C4-2B (cell line): Measurements from ENCODE around the gene TSPAN4.

Experiments used
- H3K27ac ChIP-seq: fragments of 450-650 bp; 2 replicates; pipeline ENCODE4 v1.5.1; 2017
- CTCF ChIP-seq: fragments of 450-650 bp; conservative IDR thresholded peaks from 2 replicates; pipeline ENCODE4 v1.5.1; 2017; ENCODE audit warnings: mild to moderate bottlenecking
- ZFX ChIP-seq: fragments of 450-650 bp; IDR thresholded peaks from 2 replicates; pipeline ENCODE4 v1.6.1; 2017

Gene TSPAN4

DNA sequence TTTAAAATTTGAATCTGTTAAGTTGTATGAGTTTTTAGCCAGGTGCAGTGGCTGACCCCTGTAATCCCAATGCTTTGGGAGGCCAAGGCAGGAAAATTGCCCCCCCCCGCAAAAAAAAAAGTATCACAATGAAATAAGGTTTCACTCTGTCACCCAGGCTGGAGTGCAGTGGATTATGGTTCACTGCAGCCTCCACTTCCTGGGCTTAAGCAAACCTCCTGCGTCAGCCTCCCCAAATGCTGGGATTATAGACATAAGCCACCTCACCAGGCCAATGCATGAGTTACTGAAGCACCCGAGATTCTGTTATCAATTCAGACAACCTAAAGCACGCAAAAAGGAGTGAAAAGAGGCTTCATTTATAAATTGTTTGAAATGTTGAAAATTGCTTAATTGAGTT is 70.4 kb downstream of the TSPAN4 start:
- TF ChIP-seq CTCF (no peak), ZFX (no peak)
- H3K27ac ChIP-seq, result no peak overlapping the region

DNA sequence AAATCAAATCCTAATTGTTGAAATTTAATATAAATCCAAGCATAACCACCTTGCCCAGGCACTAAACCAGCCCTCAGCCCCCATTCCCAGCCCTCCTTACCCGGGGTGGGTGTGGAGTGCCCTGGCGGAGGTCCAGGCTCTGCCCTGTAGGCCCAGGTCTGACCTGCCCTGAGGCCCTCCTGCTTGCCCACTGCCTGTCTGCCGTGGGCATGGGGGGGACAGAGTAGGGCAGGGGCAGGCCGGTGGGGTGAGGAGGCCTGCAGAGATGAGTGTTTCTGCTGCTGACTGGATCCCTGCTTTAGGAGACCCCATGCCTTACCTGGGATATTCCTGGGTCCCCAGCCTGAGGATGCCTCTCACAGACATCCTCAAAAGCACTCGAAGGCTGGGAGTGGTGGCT is 71.6 kb downstream of the TSPAN4 start:
- TF ChIP-seq ZFX, result no peak
- TF ChIP-seq CTCF, result no peak
- no peak overlapping the region for H3K27ac ChIP-seq

DNA sequence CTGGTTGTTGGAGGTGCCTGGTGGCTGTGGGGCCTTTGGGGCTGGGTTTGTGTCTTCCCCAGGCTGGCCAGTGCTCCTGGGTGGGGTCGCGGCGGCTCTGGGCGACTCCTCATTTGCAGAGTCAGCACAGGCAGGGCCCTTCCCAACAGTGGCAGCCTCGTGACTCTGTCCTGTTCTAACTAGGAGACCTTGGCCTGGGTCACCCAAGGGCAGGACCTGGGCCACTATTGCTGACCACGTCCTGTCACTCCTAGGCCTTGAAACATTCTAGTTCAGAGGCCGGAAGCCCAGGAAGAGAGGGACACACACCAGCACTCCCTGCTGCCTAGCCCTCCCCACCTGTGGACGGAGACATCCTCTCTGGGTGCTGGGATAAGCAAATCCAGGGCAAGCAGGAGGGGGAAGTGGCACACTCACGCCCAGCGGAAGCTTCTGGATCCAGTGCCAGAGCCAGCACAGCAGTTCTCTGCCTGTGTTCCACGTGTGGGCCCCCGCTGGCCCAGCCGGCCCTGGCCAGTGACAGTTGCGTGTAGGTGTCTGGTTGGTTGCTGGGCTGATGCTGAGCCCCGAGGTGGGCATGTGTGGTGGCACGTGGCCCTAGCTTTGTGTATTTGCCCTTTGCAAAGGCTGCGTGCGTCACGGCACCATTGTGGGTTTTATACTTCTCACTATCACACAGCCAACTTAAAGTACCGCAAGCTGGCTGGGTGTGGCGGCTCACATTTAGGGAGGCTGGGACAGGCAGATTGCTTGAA is 72.3 kb downstream of the TSPAN4 start:
- H3K27ac ChIP-seq, result no peak overlapping the region
- no peak for TF ChIP-seq CTCF
- TF ChIP-seq ZFX, result no peak
